Mucosa of descending colon (tissue), 3 donors: ENCODE results near the gene SLC1A1. TPM values are rescaled to one million over a fixed set of nuclear protein-coding genes. Genes with fewer than 3 reads are reported as not detected.

Experiments used
- ATAC-seq: fragments of 200-7000 bp; cut with Tn5 transposase; one replicate; pipeline ENCODE4 v1.9.1; 2020; ENCODE audit warnings: mild to moderate bottlenecking, moderate library complexity
- DNase-seq, 3 donors: peaks; one replicate each; pipeline ENCODE4 v3.0.0-alpha.2; 2020
- H3K36me3 ChIP-seq: fragments of 200-600 bp; one replicate; pipeline ENCODE4 v1.8.0; 2021; ENCODE audit warnings: low read depth, mild to moderate bottlenecking
- H3K4me1 ChIP-seq: fragments of 200-600 bp; one replicate; pipeline ENCODE4 v1.8.0; 2021; ENCODE audit warnings: low read depth, mild to moderate bottlenecking
- H3K4me3 ChIP-seq: fragments of 200-600 bp; one replicate; pipeline ENCODE4 v1.8.0; 2021; ENCODE audit warnings: mild to moderate bottlenecking
- H3K9me3 ChIP-seq: fragments of 200-600 bp; one replicate; pipeline ENCODE4 v1.8.0; 2021; ENCODE audit warnings: mild to moderate bottlenecking
- CTCF ChIP-seq: fragments of 200-600 bp; IDR thresholded peaks from one replicate; pipeline ENCODE4 v1.8.0; 2022; ENCODE audit warnings: antibody characterized with exemption, mild to moderate bottlenecking
- intact Hi-C, 2 donors: fragments of 100-400 bp; cut with DNase I in 1 of 2; cut with micrococcal nuclease in 1 of 2; formaldehyde crosslinking; loops; one replicate each; pipeline versions ENCODE4 v1.11.0 to v1.11.1; 2022; cut with DNase I, micrococcal nuclease
- total RNA-seq, 3 donors: library from RNA; stranded (reverse); fragmentation: NEBNext Ultra II Directional in 2 of 3; extraction: Animal tissue kit (Norgen Biotek cat#: 25700) in 2 of 3; gene quantifications; one replicate each; pipeline versions ENCODE4 v1.2.1 to v1.2.4, GENCODE V29; 2021 to 2023
- donor health status: DM: no; HTN: no; CAD: no; lungs with moderate emphysema.
- donor health status: DM: no; HTN: no; CAD: no.
- donor health status: DM: no; HTN: yes; CAD: no.

Gene SLC1A1
- total RNA-seq, 3 donors from 2014 or later, result 16.8 to 44.8 (median 37.0) TPM

- no peak for ATAC-seq
- no peak overlapping the region for H3K4me3 ChIP-seq
- intact Hi-C loops, result no loop called here
- no peaks in the 10 kb centered on the region for H3K9me3 ChIP-seq
- H3K36me3 ChIP-seq, result no peaks in the 10 kb centered on the region
- no peaks in the 10 kb centered on the region for H3K4me1 ChIP-seq
- no peak for TF ChIP-seq CTCF
- DNase-seq, result no peak
Measured at GRCh38 chr9:4590430-4591122, 100.3 kb downstream of the SLC1A1 start.

- intact Hi-C loops, result no loop called here
- TF ChIP-seq CTCF, result no peak
- Histone ChIP-seq H3K9me3 (no peaks in the 10 kb centered on the region), H3K4me3 (no peak overlapping the region), H3K4me1 (no peaks in the 10 kb centered on the region), H3K36me3 (no peaks in the 10 kb centered on the region)
- ATAC-seq (no peak), DNase-seq (no peak)
Measured at GRCh38 chr9:4591123-4591500, 100.8 kb downstream of the SLC1A1 start.

- intact Hi-C loops, result no loop called here
- DNase-seq, result no peak
- Histone ChIP-seq H3K4me3 (no peak overlapping the region), H3K9me3 (no peaks in the 10 kb centered on the region), H3K4me1 (no peaks in the 10 kb centered on the region), H3K36me3 (no peaks in the 10 kb centered on the region)
- no peak for ATAC-seq
- no peak for TF ChIP-seq CTCF
Measured at GRCh38 chr9:4592295-4592694, 102.0 kb downstream of the SLC1A1 start.

- Histone ChIP-seq H3K9me3 (no peaks in the 10 kb centered on the region), H3K4me1 (no peaks in the 10 kb centered on the region), H3K36me3 (no peaks in the 10 kb centered on the region), H3K4me3 (no peak overlapping the region)
- DNase-seq (no peak), ATAC-seq (no peak)
- no peak for TF ChIP-seq CTCF
- intact Hi-C loops, result no loop called here
Measured at GRCh38 chr9:4592886-4593285, 102.6 kb downstream of the SLC1A1 start.

GRCh38 chr9:4594545-4594944 is 104.3 kb downstream of the SLC1A1 start:
- TF ChIP-seq CTCF, result no peak
- no peak overlapping the region for H3K4me3 ChIP-seq
- DNase-seq, result no peak
- no peak for ATAC-seq
- H3K36me3 ChIP-seq, result no peaks in the 10 kb centered on the region
- intact Hi-C loops, result no loop called here
- no peaks in the 10 kb centered on the region for H3K4me1 ChIP-seq
- no peaks in the 10 kb centered on the region for H3K9me3 ChIP-seq

DNA sequence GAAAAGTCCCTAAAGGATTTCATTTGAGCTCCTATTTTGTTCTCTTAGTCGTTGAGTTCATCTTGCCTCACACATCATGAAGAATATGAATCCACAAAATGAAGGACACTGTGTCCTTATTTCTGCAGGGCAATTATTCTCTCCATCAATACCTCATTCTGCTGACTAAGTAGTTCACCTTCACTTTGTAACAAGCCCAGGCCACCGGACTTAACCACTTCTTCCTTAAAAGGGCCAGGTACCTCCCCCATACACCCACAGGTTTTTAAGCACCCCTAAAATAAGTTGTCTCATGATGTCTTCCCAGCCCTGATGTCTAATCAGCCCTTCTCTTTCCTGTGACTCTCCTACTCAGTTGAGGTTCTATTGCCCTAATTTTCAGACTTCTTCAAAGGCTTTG is 104.7 kb downstream of the SLC1A1 start:
- no peak overlapping the region for H3K4me3 ChIP-seq
- H3K4me1 ChIP-seq, result no peaks in the 10 kb centered on the region
- no peak for DNase-seq
- no peak for TF ChIP-seq CTCF
- H3K36me3 ChIP-seq, result no peaks in the 10 kb centered on the region
- no peak for ATAC-seq
- intact Hi-C loops, result no loop called here
- no peaks in the 10 kb centered on the region for H3K9me3 ChIP-seq
